PFSK-1 (cell line): ENCODE results near the gene ATL1.

Experiments used
- FOXP2 ChIP-seq: optimal IDR thresholded peaks from 2 replicates; pipeline ENCODE3; 2011; ENCODE audit warnings: borderline replicate concordance, control low read depth, inconsistent platforms; ENCODE audit not compliant: insufficient read depth; ENCODE audit errors: extremely low read length, extremely low read depth
- POLR2AphosphoS5 ChIP-seq: IDR thresholded peaks from 2 replicates; pipeline ENCODE4 v1.6.1; 2012; ENCODE audit warnings: low read depth, mild to moderate bottlenecking, control low read depth, low read length, moderate library complexity
- SIN3A ChIP-seq: IDR thresholded peaks from 2 replicates; pipeline ENCODE4 v1.6.1; 2012; ENCODE audit warnings: mild to moderate bottlenecking, low read length, moderate library complexity, borderline replicate concordance; ENCODE audit not compliant: insufficient read depth
- TAF1 ChIP-seq: IDR thresholded peaks from 2 replicates; pipeline ENCODE4 v1.6.1; 2012; ENCODE audit warnings: low read length, control low read depth, borderline replicate concordance; ENCODE audit not compliant: insufficient read depth
- TF ChIP-seq, protein P1 (sequence below), 2 experiments: IDR thresholded peaks; 2 replicates each; pipeline versions ENCODE4 v1.6.1 to v1.8.0; 2011 to 2012; ENCODE audit warnings: low read depth in 2 of 2, low read length in 2 of 2, control low read depth in 1 of 2, inconsistent platforms in 1 of 2, mild to moderate bottlenecking in 1 of 2, moderate library complexity in 1 of 2; ENCODE audit not compliant: insufficient read depth in 1 of 2

Gene ATL1

DNA sequence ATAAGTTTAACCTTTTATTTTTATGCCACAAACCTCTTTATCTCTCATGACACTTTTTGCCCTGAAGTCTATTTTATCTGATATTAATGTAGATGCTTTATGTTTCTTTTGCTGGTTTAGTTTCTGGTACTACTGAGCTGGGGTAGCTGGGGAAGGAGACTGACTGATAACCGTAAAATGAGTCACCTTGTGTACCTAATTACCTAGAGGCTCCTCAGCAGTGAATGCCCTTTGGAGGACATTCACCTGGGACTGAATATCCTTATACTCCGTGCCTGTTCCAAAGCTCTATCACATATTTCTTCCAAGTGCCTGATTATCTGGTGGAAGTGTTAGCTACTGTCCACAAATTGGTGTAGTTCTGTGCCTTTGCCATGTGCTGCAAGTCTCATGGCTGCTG is 13.9 kb downstream of the ATL1 start:
- TF ChIP-seq, protein P1, sequence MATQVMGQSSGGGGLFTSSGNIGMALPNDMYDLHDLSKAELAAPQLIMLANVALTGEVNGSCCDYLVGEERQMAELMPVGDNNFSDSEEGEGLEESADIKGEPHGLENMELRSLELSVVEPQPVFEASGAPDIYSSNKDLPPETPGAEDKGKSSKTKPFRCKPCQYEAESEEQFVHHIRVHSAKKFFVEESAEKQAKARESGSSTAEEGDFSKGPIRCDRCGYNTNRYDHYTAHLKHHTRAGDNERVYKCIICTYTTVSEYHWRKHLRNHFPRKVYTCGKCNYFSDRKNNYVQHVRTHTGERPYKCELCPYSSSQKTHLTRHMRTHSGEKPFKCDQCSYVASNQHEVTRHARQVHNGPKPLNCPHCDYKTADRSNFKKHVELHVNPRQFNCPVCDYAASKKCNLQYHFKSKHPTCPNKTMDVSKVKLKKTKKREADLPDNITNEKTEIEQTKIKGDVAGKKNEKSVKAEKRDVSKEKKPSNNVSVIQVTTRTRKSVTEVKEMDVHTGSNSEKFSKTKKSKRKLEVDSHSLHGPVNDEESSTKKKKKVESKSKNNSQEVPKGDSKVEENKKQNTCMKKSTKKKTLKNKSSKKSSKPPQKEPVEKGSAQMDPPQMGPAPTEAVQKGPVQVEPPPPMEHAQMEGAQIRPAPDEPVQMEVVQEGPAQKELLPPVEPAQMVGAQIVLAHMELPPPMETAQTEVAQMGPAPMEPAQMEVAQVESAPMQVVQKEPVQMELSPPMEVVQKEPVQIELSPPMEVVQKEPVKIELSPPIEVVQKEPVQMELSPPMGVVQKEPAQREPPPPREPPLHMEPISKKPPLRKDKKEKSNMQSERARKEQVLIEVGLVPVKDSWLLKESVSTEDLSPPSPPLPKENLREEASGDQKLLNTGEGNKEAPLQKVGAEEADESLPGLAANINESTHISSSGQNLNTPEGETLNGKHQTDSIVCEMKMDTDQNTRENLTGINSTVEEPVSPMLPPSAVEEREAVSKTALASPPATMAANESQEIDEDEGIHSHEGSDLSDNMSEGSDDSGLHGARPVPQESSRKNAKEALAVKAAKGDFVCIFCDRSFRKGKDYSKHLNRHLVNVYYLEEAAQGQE (IDR thresholded peaks at IDR 0.05; ENCODE audit: insufficient read depth in 1 of 2, low read depth in 2 of 2, low read length in 2 of 2): no peak
- TF ChIP-seq FOXP2 (no peak), SIN3A (no peak), POLR2AphosphoS5 (no peak), TAF1 (no peak)

DNA sequence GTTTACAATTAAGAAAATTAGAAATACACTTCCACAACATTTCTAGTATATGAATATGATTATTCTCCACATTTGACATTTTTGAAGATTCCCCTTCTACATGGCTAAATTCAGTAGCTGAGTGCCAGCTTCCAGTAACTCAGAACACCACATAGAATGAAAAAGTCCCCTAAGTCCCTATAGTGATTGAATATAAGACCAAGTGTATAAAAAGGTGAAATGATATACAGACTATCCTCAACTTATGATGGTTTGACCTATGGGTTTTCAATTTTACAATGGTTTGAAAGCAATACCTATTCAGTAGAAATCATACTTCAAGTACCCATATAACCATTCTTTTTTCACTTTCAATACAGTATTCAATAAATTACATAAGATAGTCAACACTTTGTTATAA is 15.8 kb downstream of the ATL1 start:
- TF ChIP-seq, protein P1 (IDR thresholded peaks at IDR 0.05; ENCODE audit: insufficient read depth in 1 of 2, low read depth in 2 of 2, low read length in 2 of 2): no peak
- TF ChIP-seq TAF1: no peak
- no peak for TF ChIP-seq SIN3A
- TF ChIP-seq FOXP2: no peak
- TF ChIP-seq POLR2AphosphoS5: no peak

DNA sequence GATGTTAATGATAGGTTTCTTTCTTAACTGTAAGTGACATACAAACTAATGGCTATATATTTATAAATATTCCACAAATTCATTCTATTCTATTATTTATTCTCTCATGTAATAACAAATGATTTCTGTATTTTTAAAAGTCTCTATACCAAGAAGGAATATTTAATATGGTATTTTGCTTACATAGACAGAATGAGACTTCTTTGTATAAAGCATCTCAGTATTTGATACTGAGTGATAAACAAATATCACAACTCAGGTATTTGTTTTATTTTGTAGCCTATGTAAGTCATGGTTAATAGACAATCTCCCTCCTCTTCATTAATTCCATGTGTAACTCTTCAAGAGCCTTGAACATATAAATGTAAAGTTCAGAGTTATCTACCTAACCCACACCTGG is 18.0 kb downstream of the ATL1 start:
- TF ChIP-seq, protein P1 (IDR thresholded peaks at IDR 0.05; ENCODE audit: insufficient read depth in 1 of 2, low read depth in 2 of 2, low read length in 2 of 2): no peak
- no peak for TF ChIP-seq POLR2AphosphoS5
- no peak for TF ChIP-seq SIN3A
- TF ChIP-seq TAF1: no peak
- no peak for TF ChIP-seq FOXP2

DNA sequence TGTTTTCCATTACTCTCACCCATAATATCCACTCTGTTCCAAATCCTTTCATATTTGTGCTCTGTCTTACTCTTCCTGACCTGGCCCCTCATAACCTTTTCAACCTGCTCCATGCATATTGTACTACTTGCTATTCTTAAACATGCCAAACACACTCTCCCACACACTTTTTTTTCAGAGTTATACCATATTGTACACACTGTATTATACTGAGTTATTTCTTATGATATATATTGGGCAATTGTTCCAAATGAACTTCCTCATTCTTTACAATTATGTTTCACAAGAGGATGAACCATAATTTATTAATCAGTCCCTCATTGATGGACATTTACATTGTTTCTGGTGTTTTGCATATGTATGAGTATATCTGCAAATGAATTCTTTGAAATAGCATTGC is 18.5 kb downstream of the ATL1 start:
- no peak for TF ChIP-seq SIN3A
- no peak for TF ChIP-seq POLR2AphosphoS5
- TF ChIP-seq TAF1: no peak
- TF ChIP-seq, protein P1 (IDR thresholded peaks at IDR 0.05; ENCODE audit: insufficient read depth in 1 of 2, low read depth in 2 of 2, low read length in 2 of 2): no peak
- TF ChIP-seq FOXP2: no peak

DNA sequence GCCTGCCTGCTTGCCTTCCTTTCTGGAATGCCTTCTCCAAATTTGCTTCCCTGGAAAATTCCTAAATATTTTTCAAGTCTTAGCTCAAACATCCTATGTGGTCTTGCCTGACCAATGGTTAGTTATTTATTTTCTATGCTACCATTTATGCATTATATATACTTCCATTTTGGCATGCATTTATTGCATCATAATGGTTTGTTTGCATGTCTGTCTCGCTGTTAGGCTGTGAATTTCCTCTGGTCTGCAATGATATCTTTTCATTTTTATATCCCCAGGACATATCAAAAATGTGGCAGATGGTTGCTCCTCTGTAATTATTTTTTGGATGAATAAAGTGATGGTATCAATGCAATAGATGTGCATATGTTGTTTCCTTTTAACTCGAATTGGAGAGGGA is 30.5 kb downstream of the ATL1 start:
- no peak for TF ChIP-seq SIN3A
- no peak for TF ChIP-seq POLR2AphosphoS5
- TF ChIP-seq FOXP2: no peak
- no peak for TF ChIP-seq TAF1
- TF ChIP-seq, protein P1 (IDR thresholded peaks at IDR 0.05; ENCODE audit: insufficient read depth in 1 of 2, low read depth in 2 of 2, low read length in 2 of 2): no peak
